ENCODE results near the gene NDUFS6. TPM values are rescaled to one million over a fixed set of nuclear protein-coding genes. Genes with fewer than 3 reads are reported as not detected.

The NDUFS6 gene
- polyA plus RNA-seq (2012; ENCODE audit: low read depth, missing spikeins), result 106 TPM

DNA sequence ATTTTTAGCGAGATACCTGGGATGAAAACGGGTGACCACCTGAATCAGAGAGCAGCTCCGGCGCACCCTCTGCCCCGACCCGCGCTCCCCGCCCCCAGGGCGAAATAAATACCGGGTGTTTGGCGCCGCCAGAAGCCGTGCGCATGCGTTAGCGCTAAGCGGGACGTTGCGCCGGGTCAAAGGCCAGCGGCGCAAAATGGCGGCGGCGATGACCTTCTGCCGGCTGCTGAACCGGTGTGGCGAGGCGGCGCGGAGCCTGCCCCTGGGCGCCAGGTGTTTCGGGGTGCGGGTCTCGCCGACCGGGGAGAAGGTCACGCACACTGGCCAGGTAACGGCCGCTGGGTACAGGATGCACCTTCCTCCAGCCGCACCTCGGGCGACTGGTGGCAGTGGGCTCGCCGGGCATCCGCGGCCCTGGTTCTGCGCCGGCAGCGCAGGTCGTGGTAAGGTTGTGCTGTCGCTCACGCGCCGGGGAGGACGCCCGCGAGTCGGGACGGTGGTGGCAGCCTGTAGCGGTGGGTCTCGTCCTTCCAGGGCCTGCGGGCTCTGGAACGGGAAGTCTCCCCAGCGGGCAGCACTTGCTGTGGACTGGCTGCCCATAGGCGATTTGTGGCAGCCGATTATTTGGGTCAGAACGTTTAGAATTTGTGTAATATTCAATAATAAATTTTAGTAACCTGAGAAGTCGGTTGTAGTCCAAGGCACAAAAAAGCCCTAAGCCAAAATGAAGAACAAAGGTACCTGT, at the start of gene NDUFS6:
Gene NDUFS6 (plus strand): TSS at position 186 of the 745 bp plus-strand sequence. CDS start 11 bp downstream, at position 197.
- DNase-seq (ENCODE audit: insufficient read length, low spot score) (peak; percentile 64), FAIRE-seq (peak; percentile 75)
- peak; percentile 78 for TF ChIP-seq POLR2AphosphoS5 (IDR thresholded peaks at IDR 0.05; ENCODE audit: low read depth, low read length)
- TF ChIP-seq POU2F2 (IDR thresholded peaks at IDR 0.05; ENCODE audit: low read depth, low read length), result no peak
- peak; percentile 82 for TF ChIP-seq POLR2A (IDR thresholded peaks at IDR 0.05; ENCODE audit: low read depth, low read length)
- peak; percentile 76 for TF ChIP-seq TAF1 (IDR thresholded peaks at IDR 0.05; ENCODE audit: low read depth, low read length)

DNA sequence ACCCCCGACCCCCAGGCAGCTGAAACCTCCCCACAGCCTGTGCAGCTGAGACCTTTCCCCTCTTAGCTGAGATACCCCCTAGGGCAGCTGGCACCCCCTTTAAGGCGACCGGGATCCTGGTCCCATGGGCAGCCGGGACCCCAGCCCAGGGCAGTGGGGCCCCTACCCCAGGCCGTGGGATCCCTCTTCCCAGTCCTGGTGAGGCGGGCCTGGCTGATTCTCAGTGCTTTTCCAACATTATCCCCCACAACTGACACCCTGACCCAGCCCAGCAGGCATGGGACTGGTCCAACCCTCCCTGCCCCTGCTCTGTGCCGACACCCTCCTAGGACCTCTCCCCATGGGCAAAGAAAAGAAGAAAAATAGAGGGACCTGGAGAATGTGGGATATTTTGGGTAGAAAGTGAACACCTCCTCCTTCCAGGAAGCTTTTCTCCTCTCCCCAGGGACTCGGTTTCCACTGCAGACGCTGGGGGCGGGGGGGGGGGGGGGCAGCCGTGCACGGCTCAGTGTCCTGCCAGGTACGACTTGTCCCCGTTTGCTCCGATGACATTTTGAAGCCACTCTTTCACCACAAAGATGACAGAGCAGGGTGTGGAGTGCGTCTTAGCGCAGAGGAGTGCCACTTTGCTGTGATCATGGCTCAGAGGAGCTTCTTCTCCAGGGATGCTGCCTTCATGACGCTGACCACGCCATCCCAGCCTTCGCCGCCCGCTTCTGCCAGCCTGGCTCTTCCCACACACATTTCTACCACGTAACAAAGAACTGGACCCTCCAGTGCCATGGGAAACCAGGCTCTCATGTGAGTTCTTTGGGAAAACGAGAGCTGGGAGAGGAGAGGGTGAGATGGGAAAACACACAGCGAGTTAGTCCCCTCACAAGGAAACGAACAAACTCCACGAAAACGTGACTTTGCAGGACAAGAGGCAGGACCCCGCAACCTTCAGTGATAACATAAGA, 49.1 kb upstream of the NDUFS6 start:
- no peak for TF ChIP-seq TAF1 (IDR thresholded peaks at IDR 0.05; ENCODE audit: low read depth, low read length)
- no peak for TF ChIP-seq POLR2A (IDR thresholded peaks at IDR 0.05; ENCODE audit: low read depth, low read length)
- TF ChIP-seq POU2F2 (IDR thresholded peaks at IDR 0.05; ENCODE audit: low read depth, low read length), result no peak
- no peak for TF ChIP-seq POLR2AphosphoS5 (IDR thresholded peaks at IDR 0.05; ENCODE audit: low read depth, low read length)
- no peak for TF ChIP-seq PAX5 (IDR thresholded peaks at IDR 0.05; ENCODE audit: insufficient read depth, low read length, severe bottlenecking)
- TF ChIP-seq SPI1 (IDR thresholded peaks at IDR 0.05; ENCODE audit: low read depth, low read length), result no peak
- FAIRE-seq, result no peak
- no peak for DNase-seq (ENCODE audit: insufficient read length, low spot score)

DNA sequence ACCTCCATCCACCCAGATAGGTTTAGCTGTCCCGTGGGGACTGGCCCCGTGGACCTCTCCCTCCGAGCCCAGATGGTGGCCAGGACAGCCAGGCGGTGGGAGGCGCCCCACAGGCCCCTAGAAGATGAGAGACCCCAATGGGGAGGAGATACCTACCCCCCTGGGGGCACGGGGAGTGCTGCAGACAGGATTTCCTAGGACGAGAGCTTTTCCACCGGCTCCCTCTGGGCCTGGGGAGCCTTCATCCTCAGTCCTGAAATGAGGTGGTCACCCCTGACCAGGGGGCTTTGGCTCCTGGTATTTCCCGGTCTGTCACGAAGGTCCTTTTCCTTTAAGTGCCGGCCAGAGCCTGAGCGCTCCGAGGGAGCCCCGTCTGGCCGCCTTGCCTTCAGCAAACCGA, 48.3 kb upstream of the NDUFS6 start:
- DNase-seq (ENCODE audit: insufficient read length, low spot score), result no peak

DNA sequence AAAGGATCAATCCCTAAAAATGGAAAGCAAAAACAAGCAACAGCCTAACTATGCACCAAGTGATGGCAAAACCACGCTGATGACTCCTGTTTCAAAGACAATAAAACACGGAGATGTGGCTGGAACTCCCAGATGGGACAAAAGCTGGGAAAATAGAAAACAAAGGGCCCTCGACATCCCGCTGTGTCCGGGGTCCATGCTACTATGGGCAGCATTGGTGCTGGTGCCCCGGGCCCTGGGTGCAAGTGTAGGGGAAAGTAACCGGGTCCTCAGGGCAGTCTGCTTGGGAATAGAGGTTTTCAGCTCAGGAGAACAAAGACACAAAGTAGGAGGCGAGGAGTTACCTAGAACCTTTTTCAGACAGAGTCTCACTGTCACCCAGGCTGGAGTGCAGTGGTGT, 47.7 kb upstream of the NDUFS6 start:
- TF ChIP-seq PAX5 (IDR thresholded peaks at IDR 0.05; ENCODE audit: insufficient read depth, low read length, severe bottlenecking) (no peak), TAF1 (IDR thresholded peaks at IDR 0.05; ENCODE audit: low read depth, low read length) (no peak), POU2F2 (IDR thresholded peaks at IDR 0.05; ENCODE audit: low read depth, low read length) (no peak), POLR2AphosphoS5 (IDR thresholded peaks at IDR 0.05; ENCODE audit: low read depth, low read length) (no peak), SPI1 (IDR thresholded peaks at IDR 0.05; ENCODE audit: low read depth, low read length) (no peak), POLR2A (IDR thresholded peaks at IDR 0.05; ENCODE audit: low read depth, low read length) (no peak)
- no peak for FAIRE-seq
- DNase-seq (ENCODE audit: insufficient read length, low spot score), result no peak

More for the DNA sequence above, 48.3 kb upstream of the NDUFS6 start:
- no peak for FAIRE-seq
- TF ChIP-seq SPI1 (IDR thresholded peaks at IDR 0.05; ENCODE audit: low read depth, low read length), result no peak
- no peak for TF ChIP-seq TAF1 (IDR thresholded peaks at IDR 0.05; ENCODE audit: low read depth, low read length)
- TF ChIP-seq POLR2AphosphoS5 (IDR thresholded peaks at IDR 0.05; ENCODE audit: low read depth, low read length), result no peak
- TF ChIP-seq POU2F2 (IDR thresholded peaks at IDR 0.05; ENCODE audit: low read depth, low read length), result no peak
- no peak for TF ChIP-seq PAX5 (IDR thresholded peaks at IDR 0.05; ENCODE audit: insufficient read depth, low read length, severe bottlenecking)
- no peak for TF ChIP-seq POLR2A (IDR thresholded peaks at IDR 0.05; ENCODE audit: low read depth, low read length)

DNA sequence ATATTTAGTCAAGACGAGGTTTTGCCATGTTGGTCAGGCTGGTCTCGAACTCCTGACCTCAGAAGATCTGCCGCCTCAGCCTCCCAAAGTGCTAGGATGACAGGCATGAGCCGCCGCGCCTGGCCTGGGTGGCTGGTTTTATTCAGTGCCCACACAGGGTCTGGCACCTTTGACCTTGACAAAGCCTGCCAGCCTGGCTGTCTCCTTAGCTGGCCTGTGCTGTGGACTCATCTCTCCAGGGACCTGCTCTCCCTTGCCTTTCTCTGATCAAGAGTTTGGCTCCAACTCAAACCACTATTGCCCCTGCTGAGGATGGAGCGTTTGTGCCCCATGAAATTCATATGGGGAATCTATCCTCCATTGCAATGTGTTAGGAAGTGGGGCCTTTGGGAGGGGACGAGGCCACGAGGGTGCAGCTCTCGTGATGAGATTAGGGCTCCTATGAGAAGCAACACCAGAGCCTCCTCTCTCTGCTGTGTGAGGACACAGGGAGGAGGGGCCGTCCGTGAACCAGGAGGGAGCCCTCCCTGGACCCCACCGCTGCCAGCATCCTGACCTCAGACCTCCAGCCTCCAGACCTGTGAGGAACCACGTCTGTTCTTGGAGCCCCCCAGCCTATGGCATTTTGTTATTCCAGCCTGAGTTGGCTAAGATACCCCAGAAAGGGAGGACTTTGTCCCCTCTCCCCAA, 46.5 kb upstream of the NDUFS6 start:
- FAIRE-seq, result no peak
- no peak for DNase-seq (ENCODE audit: insufficient read length, low spot score)
- no peak for TF ChIP-seq TAF1 (IDR thresholded peaks at IDR 0.05; ENCODE audit: low read depth, low read length)
- no peak for TF ChIP-seq PAX5 (IDR thresholded peaks at IDR 0.05; ENCODE audit: insufficient read depth, low read length, severe bottlenecking)
- TF ChIP-seq SPI1 (IDR thresholded peaks at IDR 0.05; ENCODE audit: low read depth, low read length), result no peak
- no peak for TF ChIP-seq POU2F2 (IDR thresholded peaks at IDR 0.05; ENCODE audit: low read depth, low read length)
- TF ChIP-seq POLR2A (IDR thresholded peaks at IDR 0.05; ENCODE audit: low read depth, low read length), result no peak
- TF ChIP-seq POLR2AphosphoS5 (IDR thresholded peaks at IDR 0.05; ENCODE audit: low read depth, low read length), result no peak

DNA sequence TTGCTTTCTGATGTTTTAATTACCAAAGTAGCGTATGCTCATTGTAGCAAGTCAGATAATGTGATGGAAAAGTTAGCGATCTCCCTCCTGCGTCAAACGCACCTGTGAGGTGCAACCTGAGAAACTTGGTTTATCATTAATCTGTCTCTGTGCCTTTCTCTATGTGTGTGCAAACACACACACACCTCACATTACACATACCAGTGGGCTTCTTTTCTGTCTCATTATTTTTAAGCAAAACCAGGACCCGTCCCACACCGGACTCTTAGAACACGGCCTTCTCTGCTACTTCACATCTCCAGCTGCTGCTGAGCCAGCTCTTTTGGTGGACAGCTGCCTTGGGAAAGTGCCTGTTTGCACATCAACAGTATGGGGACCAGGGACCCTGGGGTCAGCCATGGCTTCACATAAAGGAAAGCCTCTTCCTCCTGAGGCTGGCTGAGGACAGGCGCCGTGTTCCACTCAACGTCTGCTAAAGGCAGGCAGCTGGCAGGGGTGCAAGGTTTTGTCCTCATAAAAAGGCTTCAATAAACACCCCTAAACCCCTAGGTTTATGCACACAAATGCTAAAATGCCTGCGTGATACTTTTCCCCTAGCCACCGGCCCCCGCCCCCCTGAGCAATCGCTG, 45.8 kb upstream of the NDUFS6 start:
- TF ChIP-seq TAF1 (IDR thresholded peaks at IDR 0.05; ENCODE audit: low read depth, low read length) (no peak), SPI1 (IDR thresholded peaks at IDR 0.05; ENCODE audit: low read depth, low read length) (no peak), POLR2AphosphoS5 (IDR thresholded peaks at IDR 0.05; ENCODE audit: low read depth, low read length) (no peak), PAX5 (IDR thresholded peaks at IDR 0.05; ENCODE audit: insufficient read depth, low read length, severe bottlenecking) (no peak), POU2F2 (IDR thresholded peaks at IDR 0.05; ENCODE audit: low read depth, low read length) (no peak), POLR2A (IDR thresholded peaks at IDR 0.05; ENCODE audit: low read depth, low read length) (no peak)
- no peak for FAIRE-seq
- no peak for DNase-seq (ENCODE audit: insufficient read length, low spot score)

DNA sequence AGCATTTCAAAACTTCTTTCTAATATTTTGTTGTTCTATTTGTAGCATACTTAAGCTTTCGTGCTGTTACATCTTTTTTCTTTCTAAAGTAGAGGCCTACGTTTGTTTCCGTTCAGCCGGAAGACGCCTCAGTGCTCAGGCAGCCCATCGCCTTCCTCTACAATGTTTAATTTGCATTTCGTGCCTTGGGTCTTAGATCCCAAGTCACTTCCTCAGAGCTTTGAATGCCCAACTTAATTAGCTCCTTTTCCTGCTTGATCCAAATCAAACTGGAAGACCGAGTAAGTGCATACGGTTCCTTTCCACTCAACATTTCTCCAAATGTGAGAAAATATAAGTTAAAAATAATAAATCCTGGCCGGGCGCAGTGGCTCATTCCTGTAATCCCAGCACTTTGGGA, 44.7 kb upstream of the NDUFS6 start:
- TF ChIP-seq TAF1 (IDR thresholded peaks at IDR 0.05; ENCODE audit: low read depth, low read length), result no peak
- TF ChIP-seq PAX5 (IDR thresholded peaks at IDR 0.05; ENCODE audit: insufficient read depth, low read length, severe bottlenecking), result no peak
- TF ChIP-seq POU2F2 (IDR thresholded peaks at IDR 0.05; ENCODE audit: low read depth, low read length), result no peak
- no peak for TF ChIP-seq POLR2AphosphoS5 (IDR thresholded peaks at IDR 0.05; ENCODE audit: low read depth, low read length)
- no peak for TF ChIP-seq POLR2A (IDR thresholded peaks at IDR 0.05; ENCODE audit: low read depth, low read length)
- no peak for TF ChIP-seq SPI1 (IDR thresholded peaks at IDR 0.05; ENCODE audit: low read depth, low read length)
- FAIRE-seq, result no peak
- no peak for DNase-seq (ENCODE audit: insufficient read length, low spot score)

DNA sequence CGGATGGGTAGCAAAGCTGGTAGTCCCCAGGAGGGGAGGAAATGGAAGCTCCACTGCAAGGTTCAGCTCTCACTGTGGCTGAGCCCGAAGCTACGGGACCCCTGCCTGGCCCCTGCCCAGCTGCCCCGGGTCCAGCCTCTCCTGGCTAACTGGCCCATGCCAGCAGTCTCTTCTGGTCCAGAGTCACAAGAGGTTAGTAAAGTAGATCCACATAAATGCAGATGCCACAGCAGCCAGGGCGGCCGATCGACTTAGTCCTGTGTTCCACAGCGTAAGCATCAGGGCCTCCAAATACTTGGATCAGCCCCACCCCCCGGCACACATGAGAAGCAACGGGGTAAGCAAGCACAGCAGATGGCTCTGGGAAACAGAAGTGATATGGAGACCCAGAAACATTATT, 43.7 kb upstream of the NDUFS6 start:
- TF ChIP-seq SPI1 (IDR thresholded peaks at IDR 0.05; ENCODE audit: low read depth, low read length) (no peak), POLR2A (IDR thresholded peaks at IDR 0.05; ENCODE audit: low read depth, low read length) (no peak), POLR2AphosphoS5 (IDR thresholded peaks at IDR 0.05; ENCODE audit: low read depth, low read length) (no peak), PAX5 (IDR thresholded peaks at IDR 0.05; ENCODE audit: insufficient read depth, low read length, severe bottlenecking) (no peak), TAF1 (IDR thresholded peaks at IDR 0.05; ENCODE audit: low read depth, low read length) (no peak), POU2F2 (IDR thresholded peaks at IDR 0.05; ENCODE audit: low read depth, low read length) (no peak)
- DNase-seq (ENCODE audit: insufficient read length, low spot score), result no peak
- no peak for FAIRE-seq

Data from GM12891 (cell line).